Measurements from ENCODE around the gene CCR7. TPM values are rescaled to one million over a fixed set of nuclear protein-coding genes. Genes with fewer than 3 reads are reported as not detected.
"Not testable (repeated sequence)": the region's sequence is repeated elsewhere in the genome, so short reads cannot be mapped to it uniquely, and the experiment has no call there.

CCR7 gene
- total and polyA plus RNA-seq, 7 donors: 0.08 to 0.24 (median 0.20) TPM; not detected in 1

DNA sequence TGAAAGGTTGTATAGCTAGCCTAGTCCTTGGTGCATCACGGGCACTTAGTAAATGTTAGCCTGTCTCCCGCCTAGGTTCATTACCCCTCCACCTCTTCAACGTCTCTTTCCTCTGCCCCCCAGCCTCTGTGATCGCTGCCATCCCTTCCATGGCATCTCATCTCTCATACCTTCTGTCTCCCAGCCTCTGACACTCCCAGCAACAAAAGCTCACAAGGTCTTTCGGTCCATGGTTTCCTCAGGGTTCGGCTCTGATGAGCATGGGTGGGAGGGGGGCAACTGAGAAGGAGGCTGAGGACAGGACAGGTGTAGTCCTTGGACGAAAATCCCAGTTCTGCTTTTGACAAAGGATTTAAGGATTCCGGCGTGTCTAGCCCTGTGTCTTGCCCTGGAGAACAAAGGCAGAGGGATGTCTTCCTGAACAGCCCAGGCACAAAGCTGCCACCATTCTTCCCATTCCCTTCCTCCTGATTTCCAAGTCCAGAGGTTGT is 16.7 kb downstream of the CCR7 start:
- DNase-seq (no peak), ATAC-seq (no peak)
- WGBS, 3 donors: 82 to 89% (median 88%) methylated on average over 9 of the region's 9 CpGs
- Histone ChIP-seq H3K27ac (peak overlapping the region; percentile 69), H3K4me3 (no peak overlapping the region), H3K27me3 (ENCODE audit: insufficient read depth in 3 of 3, low read length in 2 of 3) (no peaks in the 10 kb centered on the region), H3K9me3 (no peaks in the 10 kb centered on the region), H3K36me3 (ENCODE audit: insufficient read depth in 1 of 2, low read depth in 1 of 2) (no peaks in the 10 kb centered on the region), H3K4me1 (peaks cover 48% of the 10 kb centered on the region)
- TF ChIP-seq, protein P1, sequence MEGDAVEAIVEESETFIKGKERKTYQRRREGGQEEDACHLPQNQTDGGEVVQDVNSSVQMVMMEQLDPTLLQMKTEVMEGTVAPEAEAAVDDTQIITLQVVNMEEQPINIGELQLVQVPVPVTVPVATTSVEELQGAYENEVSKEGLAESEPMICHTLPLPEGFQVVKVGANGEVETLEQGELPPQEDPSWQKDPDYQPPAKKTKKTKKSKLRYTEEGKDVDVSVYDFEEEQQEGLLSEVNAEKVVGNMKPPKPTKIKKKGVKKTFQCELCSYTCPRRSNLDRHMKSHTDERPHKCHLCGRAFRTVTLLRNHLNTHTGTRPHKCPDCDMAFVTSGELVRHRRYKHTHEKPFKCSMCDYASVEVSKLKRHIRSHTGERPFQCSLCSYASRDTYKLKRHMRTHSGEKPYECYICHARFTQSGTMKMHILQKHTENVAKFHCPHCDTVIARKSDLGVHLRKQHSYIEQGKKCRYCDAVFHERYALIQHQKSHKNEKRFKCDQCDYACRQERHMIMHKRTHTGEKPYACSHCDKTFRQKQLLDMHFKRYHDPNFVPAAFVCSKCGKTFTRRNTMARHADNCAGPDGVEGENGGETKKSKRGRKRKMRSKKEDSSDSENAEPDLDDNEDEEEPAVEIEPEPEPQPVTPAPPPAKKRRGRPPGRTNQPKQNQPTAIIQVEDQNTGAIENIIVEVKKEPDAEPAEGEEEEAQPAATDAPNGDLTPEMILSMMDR (IDR thresholded peaks at IDR 0.05): no peak
- intact Hi-C loops (cut with DNase I): no loop called here

DNA sequence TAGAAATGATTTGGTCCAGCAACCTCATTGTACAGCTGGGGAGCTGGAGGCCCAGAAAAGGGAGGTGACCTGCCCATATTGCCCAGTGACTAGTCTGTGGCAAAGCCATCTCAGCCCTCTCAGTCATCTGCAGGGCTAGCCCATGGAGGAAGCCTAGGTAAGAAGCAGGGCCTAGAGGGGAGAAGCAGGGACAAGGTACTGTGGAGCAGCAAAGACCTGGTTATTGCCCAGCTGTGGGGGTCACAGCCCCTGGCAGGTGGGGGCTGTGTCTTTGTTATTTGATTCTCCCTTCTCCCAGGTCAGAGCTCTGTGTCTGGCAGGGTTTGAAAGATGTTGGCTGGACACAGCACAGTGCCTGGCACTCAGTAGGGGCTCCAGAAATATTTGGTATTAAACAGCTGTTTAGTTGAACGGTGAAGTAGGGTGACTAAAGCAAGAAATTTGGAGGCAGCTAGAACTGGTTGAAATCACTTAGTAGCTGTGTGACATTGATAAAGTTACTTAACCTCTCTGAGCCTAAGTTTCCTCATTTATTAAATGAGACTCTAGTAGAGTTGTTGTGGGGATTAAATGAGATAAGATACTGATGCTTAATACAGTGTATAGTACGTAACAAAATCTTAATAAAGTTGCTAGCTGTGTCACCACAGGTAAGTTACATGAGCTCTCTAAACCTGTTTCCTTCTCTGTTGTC is 17.3 kb downstream of the CCR7 start:
- Histone ChIP-seq H3K9me3 (no peaks in the 10 kb centered on the region), H3K4me1 (peaks cover 47% of the 10 kb centered on the region), H3K27me3 (ENCODE audit: insufficient read depth in 3 of 3, low read length in 2 of 3) (no peaks in the 10 kb centered on the region), H3K36me3 (ENCODE audit: insufficient read depth in 1 of 2, low read depth in 1 of 2) (no peaks in the 10 kb centered on the region), H3K4me3 (no peak overlapping the region), H3K27ac (peak overlapping the region; percentile 69)
- TF ChIP-seq, protein P1 (IDR thresholded peaks at IDR 0.05): no peak
- no peak for DNase-seq
- intact Hi-C loops (cut with DNase I): no loop called here
- WGBS, 3 donors: 66 to 75% (median 70%) methylated on average over 2 of the region's 2 CpGs
- no peak for ATAC-seq

DNA sequence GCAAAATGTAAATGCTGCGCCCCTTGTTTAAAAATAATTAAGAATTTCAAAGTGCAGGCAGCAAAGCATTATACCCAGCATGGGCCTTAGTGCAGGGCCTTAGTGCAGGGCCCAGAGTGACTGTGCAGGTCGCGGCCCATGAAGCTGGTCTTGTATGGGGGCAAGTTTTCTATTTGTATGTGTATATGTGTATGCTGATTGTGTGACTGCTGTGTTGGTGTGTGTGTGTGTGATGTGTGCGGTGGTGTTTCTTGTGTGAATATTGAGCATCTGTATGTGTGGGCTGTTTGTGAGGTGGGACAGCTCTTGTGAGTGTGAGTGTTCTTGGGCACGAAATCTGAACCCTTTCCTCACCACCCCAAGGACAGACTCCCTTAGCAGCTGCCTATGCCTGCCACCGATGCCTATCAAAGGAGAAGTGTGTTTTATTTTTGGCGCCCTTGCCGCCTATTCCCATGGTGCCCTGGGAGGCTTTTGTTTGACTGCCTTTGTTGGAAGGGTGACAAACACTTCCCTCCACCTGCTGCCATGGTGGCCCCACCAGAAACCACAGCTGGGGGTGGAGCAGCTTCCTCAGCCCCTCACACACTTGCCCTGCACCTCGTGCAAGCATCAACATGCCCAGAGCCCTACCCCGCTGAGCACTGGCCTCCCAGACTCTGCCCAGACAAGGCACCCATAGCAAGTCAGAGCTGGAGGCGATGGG is 18.0 kb downstream of the CCR7 start:
- DNase-seq (peak in 1 of 2 donors; percentile 44), ATAC-seq (no peak)
- WGBS, 3 donors: 58 to 64% (median 59%) methylated on average over 11 of the region's 11 CpGs
- Histone ChIP-seq H3K4me3 (no peak overlapping the region), H3K27me3 (ENCODE audit: insufficient read depth in 3 of 3, low read length in 2 of 3) (no peaks in the 10 kb centered on the region), H3K36me3 (ENCODE audit: insufficient read depth in 1 of 2, low read depth in 1 of 2) (no peaks in the 10 kb centered on the region), H3K27ac (no peak overlapping the region), H3K9me3 (no peaks in the 10 kb centered on the region), H3K4me1 (peaks cover 43% of the 10 kb centered on the region)
- intact Hi-C loops (cut with DNase I): no loop called here
- TF ChIP-seq, protein P1 (IDR thresholded peaks at IDR 0.05): no peak

DNA sequence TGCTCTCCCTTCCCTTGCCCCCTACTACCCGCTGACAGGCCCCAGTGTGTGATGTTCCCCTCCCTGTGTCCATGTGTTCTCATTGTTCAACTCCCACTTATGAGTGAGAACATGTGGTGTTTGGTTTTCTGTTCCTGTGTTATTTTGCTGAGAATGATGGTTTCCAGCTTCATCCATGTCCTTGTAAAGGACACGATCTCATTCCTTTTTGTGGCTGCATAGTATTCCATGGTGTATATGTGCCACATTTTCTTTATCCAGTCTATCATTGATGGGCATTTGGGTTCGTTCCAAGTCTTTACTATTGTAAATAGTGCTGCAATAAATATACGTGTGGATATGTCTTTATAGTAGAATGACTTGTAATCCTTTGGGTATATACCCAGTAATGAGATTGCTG is 18.8 kb downstream of the CCR7 start:
- WGBS, 3 donors: 94 to 99% (median 97%) methylated on average over 4 of the region's 4 CpGs
- DNase-seq; intact Hi-C loops (cut with DNase I); H3K27me3 ChIP-seq (ENCODE audit: insufficient read depth in 3 of 3, low read length in 2 of 3); H3K36me3 ChIP-seq (ENCODE audit: insufficient read depth in 1 of 2, low read depth in 1 of 2); H3K27ac ChIP-seq; H3K9me3 ChIP-seq; H3K4me3 ChIP-seq; ATAC-seq: not testable (repeated sequence)
- peaks cover 40% of the 10 kb centered on the region for H3K4me1 ChIP-seq

- Histone ChIP-seq H3K27me3 (ENCODE audit: insufficient read depth in 3 of 3, low read length in 2 of 3) (no peaks in the 10 kb centered on the region), H3K27ac (no peak overlapping the region), H3K4me3 (no peak overlapping the region), H3K9me3 (no peaks in the 10 kb centered on the region), H3K4me1 (peaks cover 34% of the 10 kb centered on the region), H3K36me3 (ENCODE audit: insufficient read depth in 1 of 2, low read depth in 1 of 2) (no peaks in the 10 kb centered on the region)
- intact Hi-C loops (cut with DNase I): no loop called here
- no peak for ATAC-seq
- TF ChIP-seq, protein P1 (IDR thresholded peaks at IDR 0.05): no peak
- 95 to 96% (median 95%) methylated on average over 11 of the region's 11 CpGs for WGBS, 3 donors
- DNase-seq: peak in 1 of 2 donors; percentile 35
Observed at GRCh38 chr17:40545660-40546059, 19.6 kb downstream of the CCR7 start.
